GM10248 (cell line): Measurements from ENCODE around the gene SGMS1.

Source experiments
- CTCF ChIA-PET: fragments of 300-600 bp; sonication (Branson Sonifier 250); formaldehyde crosslinking; extraction: SDS; loops from one replicate; lab custom pipeline; 2021; ENCODE audit warnings: antibody characterized with exemption; lab: Yijun Ruan, JAX
- POLR2A ChIA-PET: fragments of 350-650 bp; sonication (Branson Sonifier 250); formaldehyde crosslinking; extraction: SDS; loops from one replicate; lab custom pipeline; 2020; ENCODE audit warnings: antibody characterized with exemption; lab: Yijun Ruan, JAX
- DNase-seq: peaks from one replicate; pipeline ENCODE4 v3.0.0; 2012; ENCODE audit errors: extremely low spot score
- TF ChIP-seq, protein P1 (sequence below): IDR thresholded peaks from 2 replicates; pipeline ENCODE4 v1.5.1; 2012; ENCODE audit warnings: mild to moderate bottlenecking, low read depth; ENCODE audit errors: extremely low read depth, missing control alignments, control extremely low read depth

SGMS1 gene

DNA sequence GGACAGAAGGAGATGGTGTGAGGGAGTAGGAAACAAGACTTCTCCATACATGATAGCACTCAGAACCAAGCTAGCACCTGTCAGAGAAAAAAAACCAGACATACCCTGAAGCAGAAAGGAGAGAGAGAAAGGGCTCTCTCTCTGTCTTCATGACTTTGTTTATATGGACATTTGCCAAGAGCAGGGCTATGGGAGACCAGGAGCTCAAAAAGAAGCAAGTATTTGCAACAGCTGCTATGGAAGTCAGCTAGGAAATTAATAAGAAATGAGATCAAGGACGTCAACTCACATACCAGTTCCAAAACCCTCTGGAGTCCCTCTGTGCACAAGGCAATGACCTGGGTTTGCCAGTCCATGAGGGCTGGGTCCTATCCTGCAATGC is 111.6 kb downstream of the SGMS1 start:
- POLR2A ChIA-PET, result no interaction called here
- TF ChIP-seq, protein P1, sequence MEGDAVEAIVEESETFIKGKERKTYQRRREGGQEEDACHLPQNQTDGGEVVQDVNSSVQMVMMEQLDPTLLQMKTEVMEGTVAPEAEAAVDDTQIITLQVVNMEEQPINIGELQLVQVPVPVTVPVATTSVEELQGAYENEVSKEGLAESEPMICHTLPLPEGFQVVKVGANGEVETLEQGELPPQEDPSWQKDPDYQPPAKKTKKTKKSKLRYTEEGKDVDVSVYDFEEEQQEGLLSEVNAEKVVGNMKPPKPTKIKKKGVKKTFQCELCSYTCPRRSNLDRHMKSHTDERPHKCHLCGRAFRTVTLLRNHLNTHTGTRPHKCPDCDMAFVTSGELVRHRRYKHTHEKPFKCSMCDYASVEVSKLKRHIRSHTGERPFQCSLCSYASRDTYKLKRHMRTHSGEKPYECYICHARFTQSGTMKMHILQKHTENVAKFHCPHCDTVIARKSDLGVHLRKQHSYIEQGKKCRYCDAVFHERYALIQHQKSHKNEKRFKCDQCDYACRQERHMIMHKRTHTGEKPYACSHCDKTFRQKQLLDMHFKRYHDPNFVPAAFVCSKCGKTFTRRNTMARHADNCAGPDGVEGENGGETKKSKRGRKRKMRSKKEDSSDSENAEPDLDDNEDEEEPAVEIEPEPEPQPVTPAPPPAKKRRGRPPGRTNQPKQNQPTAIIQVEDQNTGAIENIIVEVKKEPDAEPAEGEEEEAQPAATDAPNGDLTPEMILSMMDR, result no peak
- CTCF ChIA-PET, result interaction anchor here (0.6 to 2.2 kb wide), 11 partner anchors 9 to 144 kb away, joined by 3 to 8 read pairs (median 4); no protein-coding TSS in a partner anchor
- no peak for DNase-seq

DNA sequence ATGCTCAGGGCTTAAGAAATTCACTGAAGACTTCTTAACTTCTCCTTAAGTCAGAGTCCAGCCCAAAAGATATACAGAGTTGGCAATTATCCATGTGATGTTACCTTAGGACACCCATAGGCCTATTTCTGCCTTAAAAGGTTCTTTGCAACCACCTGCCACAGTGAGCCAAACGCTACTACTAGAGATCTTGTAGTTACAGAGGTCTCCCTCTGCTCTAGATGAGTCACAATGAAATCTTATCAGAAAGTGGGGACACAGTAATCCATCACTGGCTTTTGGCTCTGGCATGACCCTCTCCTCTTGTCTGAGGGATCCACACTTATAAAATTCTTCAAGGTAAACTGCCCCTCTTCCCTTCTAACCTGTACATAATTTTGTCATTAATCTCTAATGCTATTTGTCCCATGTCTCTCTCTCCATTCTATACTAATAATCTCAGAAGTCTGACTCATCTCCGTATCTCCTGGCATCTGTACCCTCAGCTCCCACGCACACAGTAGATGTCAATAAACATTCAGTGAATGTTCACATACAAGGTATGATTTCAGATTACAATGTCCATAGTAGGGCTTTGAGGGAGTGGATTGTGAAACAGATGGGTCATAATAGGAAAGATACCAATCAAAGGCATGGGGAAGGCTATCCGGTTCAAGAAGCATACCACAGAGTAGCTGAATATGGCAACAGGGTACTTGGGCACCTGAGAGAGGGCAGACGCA is 112.1 kb downstream of the SGMS1 start:
- DNase-seq, result no peak
- CTCF ChIA-PET, result interaction anchor here (0.9 to 1.6 kb wide), 6 partner anchors 9 to 80 kb away, joined by 3 to 7 read pairs (median 4); no protein-coding TSS in a partner anchor
- POLR2A ChIA-PET, result no interaction called here

DNA sequence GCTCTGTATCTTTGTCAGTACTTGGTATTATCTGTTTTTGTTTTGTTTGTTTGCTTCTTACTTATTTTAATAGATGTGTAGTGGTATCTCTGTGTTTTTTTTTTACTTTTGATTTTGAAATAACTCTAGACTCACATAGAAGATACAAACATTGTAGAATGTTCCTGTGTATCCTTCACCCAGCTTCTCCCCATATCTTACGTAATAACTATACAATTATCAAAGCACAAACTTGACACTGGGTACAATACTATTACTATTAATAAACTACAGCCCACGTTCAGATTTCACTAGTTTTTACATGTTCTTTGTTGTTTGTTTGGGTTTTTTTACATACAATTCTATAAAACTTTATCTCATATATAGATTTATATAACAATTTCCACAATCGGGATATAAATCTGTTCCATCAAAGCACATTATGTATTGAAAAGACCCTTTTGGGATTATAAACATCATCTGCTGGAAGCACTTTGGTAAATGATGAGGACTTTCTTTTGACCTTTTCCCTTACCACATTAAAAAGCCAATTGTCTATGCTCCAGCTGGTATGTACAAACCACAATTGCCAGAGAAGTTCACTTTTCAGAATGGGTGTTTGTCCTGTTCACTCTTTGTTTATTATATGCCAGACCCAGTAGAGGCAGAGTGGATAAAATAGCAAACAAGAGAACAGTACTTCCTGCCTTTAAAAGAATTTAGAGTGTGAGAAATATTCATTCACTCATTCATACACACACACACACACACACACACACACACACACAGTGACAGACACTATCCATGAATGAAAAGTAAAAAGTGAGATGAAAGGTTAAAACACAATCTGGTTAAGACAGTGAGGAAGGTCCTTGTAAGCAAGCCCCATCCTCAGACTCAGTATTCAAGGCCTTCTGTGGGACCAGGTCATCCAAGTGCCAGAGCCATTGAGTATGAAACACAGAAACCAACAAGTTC is 113.0 kb downstream of the SGMS1 start:
- ChIA-PET POLR2A (no interaction called here), CTCF (no interaction called here)
- TF ChIP-seq, protein P1, result no peak
- no peak for DNase-seq

More for the DNA sequence above, 112.1 kb downstream of the SGMS1 start:
- TF ChIP-seq, protein P1, result no peak

DNA sequence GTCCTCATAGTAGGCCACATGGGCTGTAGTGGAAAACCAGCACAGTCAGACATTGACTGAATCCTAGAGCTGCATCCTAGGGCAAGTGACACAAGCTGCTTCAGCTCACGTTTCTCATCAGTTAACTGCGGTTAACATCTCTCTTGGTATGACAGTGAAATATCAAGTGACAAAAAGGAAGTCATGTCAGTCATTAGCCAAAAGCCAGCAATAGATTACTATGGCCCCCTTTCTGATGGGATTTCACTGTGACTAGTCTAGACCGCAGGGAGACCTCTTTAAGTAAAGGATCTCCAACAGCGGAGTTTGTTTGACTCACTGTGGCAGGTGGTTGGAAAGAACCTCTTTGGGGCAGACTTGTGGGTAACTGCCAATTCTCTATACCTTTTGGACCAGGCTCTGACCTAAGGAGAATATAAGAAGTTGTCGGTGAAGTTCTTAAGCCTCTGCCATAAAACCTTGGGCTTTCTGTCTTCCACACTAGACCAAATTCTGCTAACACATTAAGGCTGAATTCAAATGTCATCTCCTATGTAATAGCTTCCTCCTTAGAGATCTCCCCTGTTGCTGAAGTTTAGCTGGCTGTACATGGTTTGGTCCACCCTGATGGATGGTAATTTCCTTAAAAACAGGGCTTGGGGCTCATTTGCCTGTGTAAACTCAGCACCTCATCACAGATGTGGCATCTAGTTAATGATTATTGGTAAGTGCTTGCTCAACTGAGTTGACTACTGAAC is 115.3 kb downstream of the SGMS1 start:
- DNase-seq, result peak; percentile 71
- ChIA-PET CTCF (interaction anchor here (0.8 to 2.8 kb wide), 8 partner anchors 9 to 123 kb away, joined by 3 to 9 read pairs (median 4); no protein-coding TSS in a partner anchor), POLR2A (interaction anchor here (0.6 kb wide), 1 partner anchor 23 kb away, joined by 4 read pairs; no protein-coding TSS in a partner anchor)
- TF ChIP-seq, protein P1, result no peak

DNA sequence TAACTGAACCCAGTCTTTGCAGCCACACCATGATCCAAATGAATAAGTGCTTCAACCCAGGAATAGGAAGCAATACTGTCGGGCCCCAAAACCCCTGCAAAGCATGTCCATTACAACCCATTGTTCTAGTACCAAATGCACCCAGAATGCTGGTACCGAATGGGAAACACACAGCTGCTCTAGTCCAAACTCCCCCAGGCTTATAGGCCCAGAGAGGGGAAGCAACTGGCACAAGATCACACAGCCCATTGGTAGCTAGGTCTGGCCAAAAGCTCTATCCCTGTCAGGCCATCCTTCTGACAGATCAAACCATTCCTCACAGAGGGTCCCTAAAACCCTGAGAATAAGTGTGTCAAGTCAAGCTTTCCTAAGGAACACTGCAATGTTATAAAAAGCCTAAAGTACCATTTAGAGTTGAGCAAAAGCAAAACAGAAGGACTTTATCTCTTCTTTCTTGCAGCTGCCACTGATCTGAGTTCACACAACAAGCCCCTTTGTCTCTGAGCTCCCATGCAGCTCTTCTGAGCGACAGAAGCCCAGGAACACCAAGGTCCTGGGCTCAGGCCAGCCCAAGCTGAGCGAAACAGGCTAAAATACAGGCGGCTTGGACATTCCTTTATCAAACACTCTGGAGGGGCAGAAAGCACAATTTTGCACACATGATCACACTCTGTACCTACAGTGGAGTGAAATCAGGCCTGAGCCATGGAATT is 116.7 kb downstream of the SGMS1 start:
- CTCF ChIA-PET, result interaction anchor here (0.9 to 2.8 kb wide), 2 partner anchors 11 to 121 kb away, joined by 3 to 7 read pairs; no protein-coding TSS in a partner anchor
- POLR2A ChIA-PET, result no interaction called here
- TF ChIP-seq, protein P1, result no peak
- DNase-seq, result no peak
